HG03025 (cell line): ENCODE data around the gene GNB1L.

ENCODE experiments used
- ATAC-seq: cut with Tn5 transposase; IDR thresholded peaks from one replicate; pipeline ENCODE4 v1.9.1; 2021; ENCODE audit warnings: mild to moderate bottlenecking, moderate library complexity; ENCODE audit not compliant: unreplicated experiment, low FRiP score

Gene GNB1L

GRCh38 chr22:19877626-19878339 is 23.1 kb upstream of the GNB1L start:
- ATAC-seq, result no peak

DNA sequence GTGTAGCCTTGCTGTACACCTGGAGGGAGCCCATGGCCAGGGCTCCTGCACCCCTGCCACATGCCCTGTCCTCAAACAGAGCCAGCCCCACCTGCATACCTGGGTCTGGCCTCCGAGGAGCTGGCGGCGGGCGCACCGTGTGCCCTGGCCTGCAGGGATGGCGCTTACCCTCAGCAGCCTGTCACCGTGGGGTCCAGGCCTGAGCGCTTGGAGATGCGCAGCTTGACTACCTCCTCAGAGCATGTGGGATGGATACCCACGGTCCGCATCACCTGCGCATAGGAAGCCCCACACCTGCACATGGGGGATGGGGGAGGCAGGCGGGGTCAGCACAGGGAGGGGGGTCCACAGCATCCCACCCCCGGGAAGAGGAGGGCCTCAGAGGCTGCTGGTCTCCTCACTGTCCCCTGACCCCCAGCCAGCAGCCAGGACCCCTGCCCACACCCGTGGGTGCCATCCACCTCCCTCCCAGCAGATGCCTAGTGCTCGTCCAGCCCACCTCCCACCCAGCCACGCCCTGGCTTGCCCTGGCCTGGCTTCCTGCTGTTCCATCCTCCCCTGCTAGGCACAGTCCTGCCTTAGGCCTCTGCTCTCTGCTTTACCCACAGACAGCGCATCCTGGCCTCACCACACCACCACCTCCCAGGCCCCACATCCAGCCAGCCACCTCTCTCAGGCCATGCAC is 22.4 kb upstream of the GNB1L start:
- ATAC-seq, result no peak

- ATAC-seq, result no peak
Observed at GRCh38 chr22:19876314-19876940, 21.8 kb upstream of the GNB1L start.

GRCh38 chr22:19875531-19876313 is 21.0 kb upstream of the GNB1L start:
- no peak for ATAC-seq

- ATAC-seq, result no peak
Observed at GRCh38 chr22:19875061-19875530, 20.4 kb upstream of the GNB1L start.

GRCh38 chr22:19874307-19875060 is 19.8 kb upstream of the GNB1L start:
- no peak for ATAC-seq

GRCh38 chr22:19873960-19874306 is 19.3 kb upstream of the GNB1L start:
- no peak for ATAC-seq

GRCh38 chr22:19873138-19873959 is 18.7 kb upstream of the GNB1L start:
- ATAC-seq, result no peak

DNA sequence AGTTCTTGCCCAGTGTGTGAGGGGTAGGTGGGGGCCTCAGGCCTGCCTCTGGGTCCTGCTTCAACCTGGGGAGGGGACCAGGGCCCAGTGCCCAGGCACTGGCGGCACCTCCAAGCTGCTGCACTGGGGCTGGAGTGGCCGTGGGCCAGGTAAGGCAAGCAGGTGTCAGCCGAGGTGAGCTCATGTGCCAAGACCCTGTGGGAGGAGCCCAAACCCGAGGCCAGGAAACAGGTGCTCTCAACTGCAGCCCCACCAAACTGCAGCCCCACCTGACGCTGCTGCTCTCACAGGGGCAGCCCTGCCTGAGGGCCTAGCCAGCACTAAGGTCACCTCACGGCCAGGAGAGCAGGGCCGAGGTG is 18.1 kb upstream of the GNB1L start:
- no peak for ATAC-seq

- no peak for ATAC-seq
Observed at GRCh38 chr22:19871845-19872778, 17.4 kb upstream of the GNB1L start.

GRCh38 chr22:19871023-19871844 is 16.6 kb upstream of the GNB1L start:
- ATAC-seq, result no peak

- no peak for ATAC-seq
Observed at GRCh38 chr22:19870153-19871022, 15.7 kb upstream of the GNB1L start.

DNA sequence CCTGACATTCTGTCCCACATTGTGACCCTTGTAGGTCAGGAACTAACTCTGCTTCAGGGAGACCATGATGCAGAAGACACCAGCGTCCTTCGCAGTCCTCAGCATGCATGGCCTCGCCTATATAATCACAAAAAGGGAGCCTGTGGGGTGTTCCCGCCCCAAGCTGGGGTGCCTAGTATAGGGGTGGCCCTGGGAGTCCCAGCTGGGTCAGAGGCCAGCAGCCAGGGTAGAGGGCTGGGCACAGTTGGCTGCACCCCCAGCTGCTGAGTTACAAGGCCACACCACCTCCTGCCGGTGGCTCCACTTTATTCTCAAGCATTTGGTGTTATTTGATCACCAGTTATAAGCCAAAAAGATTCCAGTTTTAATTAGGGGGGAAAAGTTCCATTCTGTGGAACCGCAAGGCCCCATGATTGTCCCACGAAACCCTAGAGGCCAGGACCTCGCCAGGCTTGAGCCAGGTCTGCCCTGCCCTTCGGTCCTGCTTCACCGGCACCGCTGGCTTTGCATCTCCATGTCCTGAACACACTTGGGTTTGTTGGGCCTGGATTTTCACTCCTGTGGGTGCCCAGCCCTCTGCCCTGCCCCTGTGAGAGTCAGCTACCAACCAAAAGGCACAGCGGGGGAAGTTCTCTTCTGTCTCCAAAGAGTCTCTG is 15.0 kb upstream of the GNB1L start:
- no peak for ATAC-seq

GRCh38 chr22:19868773-19869471 is 14.2 kb upstream of the GNB1L start:
- no peak for ATAC-seq

DNA sequence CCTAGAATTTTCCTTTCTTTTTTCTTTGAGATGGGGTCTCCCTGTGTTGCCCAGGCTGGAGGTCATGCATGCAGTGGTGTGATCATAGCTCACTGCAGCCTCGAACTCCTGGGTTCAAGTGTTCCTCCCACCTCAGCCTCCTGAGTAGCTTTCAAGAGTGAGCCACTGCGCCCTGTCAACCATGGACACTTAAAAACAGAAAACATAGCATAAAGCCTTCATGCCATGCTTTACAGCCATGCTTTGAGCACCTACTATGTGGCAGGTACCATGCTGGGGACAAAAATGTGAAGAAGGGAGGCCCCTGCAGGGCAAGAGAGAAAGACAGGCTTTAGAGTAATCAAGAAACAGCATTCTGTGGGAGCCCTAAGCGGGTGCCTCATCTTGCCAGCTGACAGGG is 13.7 kb upstream of the GNB1L start:
- ATAC-seq, result no peak

GRCh38 chr22:19867617-19868016 is 12.9 kb upstream of the GNB1L start:
- no peak for ATAC-seq
